Coronary artery (tissue), 2 donors: Measurements from ENCODE around the gene PHACTR1.
"Not testable (repeated sequence)": the region's sequence is repeated elsewhere in the genome, so short reads cannot be mapped to it uniquely, and the experiment has no call there.

ENCODE experiments used
- DNase-seq: peaks from one replicate; pipeline ENCODE4 v3.0.0-alpha.2; 2017; ENCODE audit warnings: low spot score
- H3K27ac ChIP-seq, 2 donors: fragments of 200-600 bp; sonication (generic); one replicate each; pipeline ENCODE4 v1.5.1; 2016 to 2019
- H3K4me3 ChIP-seq: fragments of 200-600 bp; sonication (generic); 2 replicates; pipeline ENCODE4 v1.5.1; 2016; ENCODE audit warnings: mild to moderate bottlenecking, moderate library complexity
- TF ChIP-seq, protein P1 (sequence below): fragments of 200-600 bp; sonication (generic); IDR thresholded peaks from one replicate; pipeline ENCODE4 v1.5.1; 2019; ENCODE audit warnings: antibody characterized with exemption

The PHACTR1 gene

DNA sequence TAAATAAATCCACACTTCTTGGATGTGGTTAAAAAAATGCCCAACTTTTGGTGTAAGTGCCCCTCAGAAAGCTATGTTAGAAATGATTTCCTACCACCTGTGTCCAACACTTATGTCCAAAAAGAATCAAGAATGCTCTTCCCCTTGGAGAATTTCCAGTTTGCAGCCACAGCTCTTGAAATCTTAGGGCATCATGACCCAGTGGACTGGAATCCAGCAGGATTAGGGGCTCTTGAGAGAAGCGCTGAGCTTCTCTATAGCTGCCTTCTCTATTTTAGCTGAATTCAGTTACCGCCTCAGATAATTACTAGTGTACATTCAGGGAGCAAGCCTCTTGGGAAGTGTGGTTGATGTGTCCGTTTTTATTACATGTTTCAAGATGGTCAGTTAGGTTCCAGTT is 2.5 kb downstream of the PHACTR1 start:
- TF ChIP-seq, protein P1, sequence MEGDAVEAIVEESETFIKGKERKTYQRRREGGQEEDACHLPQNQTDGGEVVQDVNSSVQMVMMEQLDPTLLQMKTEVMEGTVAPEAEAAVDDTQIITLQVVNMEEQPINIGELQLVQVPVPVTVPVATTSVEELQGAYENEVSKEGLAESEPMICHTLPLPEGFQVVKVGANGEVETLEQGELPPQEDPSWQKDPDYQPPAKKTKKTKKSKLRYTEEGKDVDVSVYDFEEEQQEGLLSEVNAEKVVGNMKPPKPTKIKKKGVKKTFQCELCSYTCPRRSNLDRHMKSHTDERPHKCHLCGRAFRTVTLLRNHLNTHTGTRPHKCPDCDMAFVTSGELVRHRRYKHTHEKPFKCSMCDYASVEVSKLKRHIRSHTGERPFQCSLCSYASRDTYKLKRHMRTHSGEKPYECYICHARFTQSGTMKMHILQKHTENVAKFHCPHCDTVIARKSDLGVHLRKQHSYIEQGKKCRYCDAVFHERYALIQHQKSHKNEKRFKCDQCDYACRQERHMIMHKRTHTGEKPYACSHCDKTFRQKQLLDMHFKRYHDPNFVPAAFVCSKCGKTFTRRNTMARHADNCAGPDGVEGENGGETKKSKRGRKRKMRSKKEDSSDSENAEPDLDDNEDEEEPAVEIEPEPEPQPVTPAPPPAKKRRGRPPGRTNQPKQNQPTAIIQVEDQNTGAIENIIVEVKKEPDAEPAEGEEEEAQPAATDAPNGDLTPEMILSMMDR = no peak
- Histone ChIP-seq H3K4me3 (no peak overlapping the region), H3K27ac (no peak overlapping the region)
- no peak for DNase-seq

DNA sequence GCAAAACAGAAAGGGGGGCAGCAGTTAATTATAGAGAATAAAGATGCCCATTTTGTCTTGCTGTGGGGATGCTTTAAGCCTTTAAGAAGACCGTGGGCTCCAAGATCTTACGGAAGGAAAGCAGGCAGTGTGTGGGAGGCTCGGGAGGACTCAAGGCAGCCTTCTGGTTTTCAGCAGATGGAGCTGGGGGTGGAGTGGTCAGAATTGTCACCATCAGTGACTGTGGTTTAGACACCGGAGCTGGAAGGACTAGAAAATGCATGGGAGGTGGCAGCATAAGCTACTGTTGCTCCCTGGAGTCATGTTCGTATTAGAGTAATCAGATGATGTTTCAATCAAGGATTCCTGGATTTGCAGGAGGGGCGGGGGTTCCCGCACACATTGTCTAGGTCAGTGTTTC is 3.7 kb downstream of the PHACTR1 start:
- no peak overlapping the region for H3K27ac ChIP-seq
- TF ChIP-seq, protein P1 = no peak
- no peak overlapping the region for H3K4me3 ChIP-seq
- DNase-seq = no peak

GRCh38 chr6:12725263-12725662 is 8.7 kb downstream of the PHACTR1 start:
- H3K27ac ChIP-seq = no peak overlapping the region
- no peak for DNase-seq
- no peak overlapping the region for H3K4me3 ChIP-seq
- TF ChIP-seq, protein P1 = no peak

GRCh38 chr6:12729467-12729866 is 12.9 kb downstream of the PHACTR1 start:
- Histone ChIP-seq H3K27ac (no peak overlapping the region), H3K4me3 (no peak overlapping the region)
- TF ChIP-seq, protein P1 = no peak
- no peak for DNase-seq

- not testable (repeated sequence) for H3K27ac ChIP-seq, DNase-seq, H3K4me3 ChIP-seq
Measured at GRCh38 chr6:12730809-12731208, 14.2 kb downstream of the PHACTR1 start.

DNA sequence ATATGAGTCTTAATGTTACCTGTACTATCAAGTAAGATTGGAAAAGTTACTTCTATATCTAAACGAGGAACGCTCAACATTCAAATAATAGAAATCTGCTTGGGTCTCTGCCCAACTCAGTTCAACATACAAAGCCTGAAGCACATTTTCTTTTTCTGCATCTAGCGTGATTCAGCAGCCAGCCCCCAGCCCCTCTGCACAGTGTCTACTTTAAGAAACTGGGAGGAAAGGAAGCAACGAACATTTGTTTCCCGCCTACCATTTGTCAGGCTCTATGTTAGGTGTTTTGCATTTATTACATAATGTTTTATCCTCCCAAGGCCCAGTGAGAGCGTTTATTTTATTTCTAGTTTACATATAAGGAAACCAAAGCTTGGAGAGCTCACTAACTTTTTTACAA is 17.3 kb downstream of the PHACTR1 start:
- H3K4me3 ChIP-seq = no peak overlapping the region
- no peak overlapping the region for H3K27ac ChIP-seq
- TF ChIP-seq, protein P1 = no peak
- no peak for DNase-seq

GRCh38 chr6:12735786-12736185 is 19.2 kb downstream of the PHACTR1 start:
- DNase-seq = no peak
- H3K27ac ChIP-seq = no peak overlapping the region
- TF ChIP-seq, protein P1 = no peak
- no peak overlapping the region for H3K4me3 ChIP-seq

- Histone ChIP-seq H3K4me3 (no peak overlapping the region), H3K27ac (no peak overlapping the region)
- no peak for DNase-seq
- TF ChIP-seq, protein P1 = no peak
Measured at GRCh38 chr6:12748411-12748810, 31.8 kb downstream of the PHACTR1 start.
